ENCODE measurements around the gene ISYNA1. TPM values are rescaled to one million over a fixed set of nuclear protein-coding genes. Genes with fewer than 3 reads are reported as not detected.

The ISYNA1 gene
- total and polyA plus RNA-seq, 2 of the 13 experiments (the other 11 are each of a cell fraction or from before 2014, with no cell fraction given) = 29.6 to 48.5 TPM

- TF ChIP-seq, protein P1, sequence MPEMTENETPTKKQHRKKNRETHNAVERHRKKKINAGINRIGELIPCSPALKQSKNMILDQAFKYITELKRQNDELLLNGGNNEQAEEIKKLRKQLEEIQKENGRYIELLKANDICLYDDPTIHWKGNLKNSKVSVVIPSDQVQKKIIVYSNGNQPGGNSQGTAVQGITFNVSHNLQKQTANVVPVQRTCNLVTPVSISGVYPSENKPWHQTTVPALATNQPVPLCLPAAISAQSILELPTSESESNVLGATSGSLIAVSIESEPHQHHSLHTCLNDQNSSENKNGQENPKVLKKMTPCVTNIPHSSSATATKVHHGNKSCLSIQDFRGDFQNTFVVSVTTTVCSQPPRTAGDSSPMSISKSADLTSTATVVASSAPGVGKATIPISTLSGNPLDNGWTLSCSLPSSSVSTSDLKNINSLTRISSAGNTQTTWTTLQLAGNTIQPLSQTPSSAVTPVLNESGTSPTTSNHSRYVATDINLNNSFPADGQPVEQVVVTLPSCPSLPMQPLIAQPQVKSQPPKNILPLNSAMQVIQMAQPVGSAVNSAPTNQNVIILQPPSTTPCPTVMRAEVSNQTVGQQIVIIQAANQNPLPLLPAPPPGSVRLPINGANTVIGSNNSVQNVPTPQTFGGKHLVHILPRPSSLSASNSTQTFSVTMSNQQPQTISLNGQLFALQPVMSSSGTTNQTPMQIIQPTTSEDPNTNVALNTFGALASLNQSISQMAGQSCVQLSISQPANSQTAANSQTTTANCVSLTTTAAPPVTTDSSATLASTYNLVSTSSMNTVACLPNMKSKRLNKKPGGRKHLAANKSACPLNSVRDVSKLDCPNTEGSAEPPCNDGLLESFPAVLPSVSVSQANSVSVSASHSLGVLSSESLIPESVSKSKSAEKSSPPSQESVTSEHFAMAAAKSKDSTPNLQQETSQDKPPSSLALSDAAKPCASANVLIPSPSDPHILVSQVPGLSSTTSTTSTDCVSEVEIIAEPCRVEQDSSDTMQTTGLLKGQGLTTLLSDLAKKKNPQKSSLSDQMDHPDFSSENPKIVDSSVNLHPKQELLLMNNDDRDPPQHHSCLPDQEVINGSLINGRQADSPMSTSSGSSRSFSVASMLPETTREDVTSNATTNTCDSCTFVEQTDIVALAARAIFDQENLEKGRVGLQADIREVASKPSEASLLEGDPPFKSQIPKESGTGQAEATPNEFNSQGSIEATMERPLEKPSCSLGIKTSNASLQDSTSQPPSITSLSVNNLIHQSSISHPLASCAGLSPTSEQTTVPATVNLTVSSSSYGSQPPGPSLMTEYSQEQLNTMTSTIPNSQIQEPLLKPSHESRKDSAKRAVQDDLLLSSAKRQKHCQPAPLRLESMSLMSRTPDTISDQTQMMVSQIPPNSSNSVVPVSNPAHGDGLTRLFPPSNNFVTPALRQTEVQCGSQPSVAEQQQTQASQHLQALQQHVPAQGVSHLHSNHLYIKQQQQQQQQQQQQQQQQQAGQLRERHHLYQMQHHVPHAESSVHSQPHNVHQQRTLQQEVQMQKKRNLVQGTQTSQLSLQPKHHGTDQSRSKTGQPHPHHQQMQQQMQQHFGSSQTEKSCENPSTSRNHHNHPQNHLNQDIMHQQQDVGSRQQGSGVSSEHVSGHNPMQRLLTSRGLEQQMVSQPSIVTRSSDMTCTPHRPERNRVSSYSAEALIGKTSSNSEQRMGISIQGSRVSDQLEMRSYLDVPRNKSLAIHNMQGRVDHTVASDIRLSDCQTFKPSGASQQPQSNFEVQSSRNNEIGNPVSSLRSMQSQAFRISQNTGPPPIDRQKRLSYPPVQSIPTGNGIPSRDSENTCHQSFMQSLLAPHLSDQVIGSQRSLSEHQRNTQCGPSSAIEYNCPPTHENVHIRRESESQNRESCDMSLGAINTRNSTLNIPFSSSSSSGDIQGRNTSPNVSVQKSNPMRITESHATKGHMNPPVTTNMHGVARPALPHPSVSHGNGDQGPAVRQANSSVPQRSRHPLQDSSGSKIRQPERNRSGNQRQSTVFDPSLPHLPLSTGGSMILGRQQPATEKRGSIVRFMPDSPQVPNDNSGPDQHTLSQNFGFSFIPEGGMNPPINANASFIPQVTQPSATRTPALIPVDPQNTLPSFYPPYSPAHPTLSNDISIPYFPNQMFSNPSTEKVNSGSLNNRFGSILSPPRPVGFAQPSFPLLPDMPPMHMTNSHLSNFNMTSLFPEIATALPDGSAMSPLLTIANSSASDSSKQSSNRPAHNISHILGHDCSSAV (CRISPR knock-in tag; IDR thresholded peaks at IDR 0.05; ENCODE audit: borderline replicate concordance) = no peak
- TF ChIP-seq PITX1 (CRISPR knock-in tag; IDR thresholded peaks at IDR 0.05) (no peak), AGO2 (optimal IDR thresholded peaks at IDR 0.05; ENCODE audit: low read depth, low read length) (peak; percentile 7), YEATS4 (CRISPR knock-in tag; IDR thresholded peaks at IDR 0.05; ENCODE audit: borderline replicate concordance) (no peak), KDM6A (CRISPR knock-in tag; IDR thresholded peaks at IDR 0.05; ENCODE audit: low read depth) (no peak)
Observed at GRCh38 chr19:18468517-18468916, 30.6 kb upstream of the ISYNA1 start (continued).
